ENCODE measurements around the gene PRRT1B.

- TF ChIP-seq CTCF (IDR thresholded peaks at IDR 0.05; ENCODE audit: low read depth, low read length) (no peak), EZH2phosphoT487 (IDR thresholded peaks at IDR 0.05; ENCODE audit: low read depth) (no peak)
Measured at GRCh38 chr9:131594906-131595665, 49.8 kb downstream of the PRRT1B start.

Data from OCI-LY3 (cell line).